GM15510 (cell line): ENCODE measurements around the gene TMEM255A.

Experiments used
- POLR2A ChIP-seq: IDR thresholded peaks from 3 replicates; pipeline ENCODE4 v1.6.1; 2011; ENCODE audit warnings: borderline replicate concordance; ENCODE audit not compliant: insufficient read length; ENCODE audit errors: extremely low read depth

Gene TMEM255A

GRCh38 chrX:120309873-120310705 lies 1.2 kb downstream of the TMEM255A start:
- TF ChIP-seq POLR2A: no peak

- no peak for TF ChIP-seq POLR2A
Measured at GRCh38 chrX:120308959-120309872, 2.0 kb downstream of the TMEM255A start.

GRCh38 chrX:120308558-120308957 lies 2.7 kb downstream of the TMEM255A start:
- TF ChIP-seq POLR2A: no peak

GRCh38 chrX:120306630-120307029 lies 4.6 kb downstream of the TMEM255A start:
- TF ChIP-seq POLR2A: no peak

- no peak for TF ChIP-seq POLR2A
Measured at GRCh38 chrX:120305531-120306141, 5.6 kb downstream of the TMEM255A start.

GRCh38 chrX:120304256-120304655 lies 7.0 kb downstream of the TMEM255A start:
- no peak for TF ChIP-seq POLR2A

GRCh38 chrX:120302434-120302833 lies 8.8 kb downstream of the TMEM255A start:
- TF ChIP-seq POLR2A: peak; percentile 46

GRCh38 chrX:120301960-120302359 lies 9.3 kb downstream of the TMEM255A start:
- no peak for TF ChIP-seq POLR2A

- no peak for TF ChIP-seq POLR2A
Measured at GRCh38 chrX:120301497-120301896, 9.8 kb downstream of the TMEM255A start.

GRCh38 chrX:120299928-120300327 lies 11.3 kb downstream of the TMEM255A start:
- no peak for TF ChIP-seq POLR2A

- TF ChIP-seq POLR2A: no peak
Measured at GRCh38 chrX:120297923-120298322, 13.3 kb downstream of the TMEM255A start.

GRCh38 chrX:120294651-120295050 lies 16.6 kb downstream of the TMEM255A start:
- no peak for TF ChIP-seq POLR2A

GRCh38 chrX:120293015-120293414 lies 18.2 kb downstream of the TMEM255A start:
- no peak for TF ChIP-seq POLR2A

GRCh38 chrX:120291211-120291610 lies 20.1 kb downstream of the TMEM255A start:
- no peak for TF ChIP-seq POLR2A

GRCh38 chrX:120290107-120290506 lies 21.2 kb downstream of the TMEM255A start:
- no peak for TF ChIP-seq POLR2A
